GM19240 (cell line): Measurements from ENCODE around the gene CLCNKA.
"Not testable (repeated sequence)": the region's sequence is repeated elsewhere in the genome, so short reads cannot be mapped to it uniquely, and the experiment has no call there.

ENCODE experiments used
- DNase-seq: peaks from one replicate; pipeline ENCODE4 v3.0.0; 2011; ENCODE audit warnings: low spot score; ENCODE audit not compliant: insufficient read length

CLCNKA gene

GRCh38 chr1:16062687-16063075 is 40.8 kb downstream of the CLCNKA start:
- DNase-seq = not testable (repeated sequence)

GRCh38 chr1:16063226-16063829 is 41.5 kb downstream of the CLCNKA start:
- no peak for DNase-seq

DNA sequence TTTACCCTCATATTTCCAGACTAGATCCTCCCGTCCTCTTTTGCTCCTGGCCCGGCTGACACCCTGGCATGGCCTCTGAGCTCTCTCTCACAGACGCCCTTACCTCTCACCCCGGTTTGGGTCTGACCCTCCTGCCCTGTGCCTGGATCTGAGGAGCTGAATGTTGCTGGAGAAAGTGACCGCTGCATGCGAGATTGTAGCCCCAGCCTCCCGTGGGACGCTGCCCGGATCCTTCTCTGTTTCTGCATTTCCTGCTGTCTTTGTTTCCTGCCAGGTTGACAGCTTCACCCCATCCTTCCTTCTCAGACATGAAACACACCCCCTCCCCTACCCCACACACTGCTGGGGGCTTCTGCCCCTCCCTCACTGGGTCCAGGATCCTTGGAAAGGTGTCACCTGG is 42.1 kb downstream of the CLCNKA start:
- DNase-seq = no peak

DNA sequence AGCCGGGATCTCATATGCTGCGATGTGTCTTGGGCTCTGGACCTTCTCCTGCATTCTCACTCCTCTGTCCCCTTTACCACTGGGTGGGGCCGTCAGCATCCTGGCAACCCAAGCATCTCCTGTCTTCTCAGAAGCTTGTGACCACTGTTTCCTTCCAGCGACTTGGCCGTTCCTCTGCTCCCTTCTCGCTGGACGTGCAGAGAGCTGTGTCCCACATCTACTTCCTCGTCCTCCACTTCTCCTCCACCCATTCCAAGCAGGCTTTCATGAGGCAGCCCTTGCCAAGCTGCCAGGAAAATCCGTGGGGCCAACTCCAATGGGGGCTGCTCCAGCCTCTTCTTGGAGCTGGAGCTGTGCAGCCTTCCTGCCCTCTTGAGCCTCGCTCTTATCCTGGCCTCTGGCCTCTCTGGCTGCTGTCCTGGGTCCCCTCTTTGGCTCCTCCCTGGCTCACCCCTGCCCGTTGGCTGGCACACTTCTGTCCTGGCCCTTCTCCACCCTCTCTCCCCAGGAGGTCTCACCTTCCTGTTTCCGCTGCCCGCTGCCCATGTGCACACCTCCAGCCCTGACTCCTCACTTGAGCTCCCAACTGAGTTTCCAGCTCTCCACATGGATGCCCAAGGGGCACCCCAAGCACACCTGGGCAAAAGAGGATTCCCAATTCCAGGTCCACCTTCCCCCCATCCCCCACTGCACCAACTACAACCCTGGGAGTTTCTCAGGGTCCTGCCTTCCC is 42.9 kb downstream of the CLCNKA start:
- DNase-seq = no peak

GRCh38 chr1:16065269-16065576 is 43.4 kb downstream of the CLCNKA start:
- no peak for DNase-seq

- no peak for DNase-seq
Measured at GRCh38 chr1:16066245-16066644, 44.4 kb downstream of the CLCNKA start.

DNA sequence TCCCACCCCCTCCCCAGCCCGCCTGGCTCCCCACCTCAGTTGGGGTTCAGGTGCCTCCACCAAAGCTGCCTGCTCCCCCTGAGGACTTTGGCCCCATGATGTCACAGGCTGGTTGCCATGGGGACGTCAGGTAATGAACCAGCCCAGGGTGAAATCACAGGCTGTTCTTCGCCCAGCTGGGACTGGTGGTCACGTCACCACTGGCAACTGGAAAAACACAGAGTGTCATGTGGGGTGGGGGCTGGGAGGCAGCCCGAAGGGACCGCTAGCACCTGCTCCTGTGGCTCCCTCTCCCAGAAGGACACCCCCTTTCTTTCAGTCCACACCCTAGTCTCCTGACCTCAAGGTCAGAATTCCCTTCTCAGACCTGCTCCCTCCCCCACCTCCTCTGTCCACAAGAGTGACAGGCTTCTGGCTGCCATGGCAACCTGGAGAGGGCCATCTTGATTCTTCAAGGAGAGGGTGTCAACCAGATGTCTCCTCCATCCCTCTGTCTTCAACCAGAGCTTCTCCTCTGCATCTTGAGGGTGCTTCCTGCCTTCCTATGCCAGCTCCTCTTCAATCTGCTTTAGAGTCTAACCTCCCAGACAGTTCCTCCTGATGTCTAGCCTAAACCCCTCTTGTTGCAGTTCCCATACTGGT is 45.4 kb downstream of the CLCNKA start:
- DNase-seq = no peak

GRCh38 chr1:16067933-16068332 is 46.1 kb downstream of the CLCNKA start:
- no peak for DNase-seq

DNA sequence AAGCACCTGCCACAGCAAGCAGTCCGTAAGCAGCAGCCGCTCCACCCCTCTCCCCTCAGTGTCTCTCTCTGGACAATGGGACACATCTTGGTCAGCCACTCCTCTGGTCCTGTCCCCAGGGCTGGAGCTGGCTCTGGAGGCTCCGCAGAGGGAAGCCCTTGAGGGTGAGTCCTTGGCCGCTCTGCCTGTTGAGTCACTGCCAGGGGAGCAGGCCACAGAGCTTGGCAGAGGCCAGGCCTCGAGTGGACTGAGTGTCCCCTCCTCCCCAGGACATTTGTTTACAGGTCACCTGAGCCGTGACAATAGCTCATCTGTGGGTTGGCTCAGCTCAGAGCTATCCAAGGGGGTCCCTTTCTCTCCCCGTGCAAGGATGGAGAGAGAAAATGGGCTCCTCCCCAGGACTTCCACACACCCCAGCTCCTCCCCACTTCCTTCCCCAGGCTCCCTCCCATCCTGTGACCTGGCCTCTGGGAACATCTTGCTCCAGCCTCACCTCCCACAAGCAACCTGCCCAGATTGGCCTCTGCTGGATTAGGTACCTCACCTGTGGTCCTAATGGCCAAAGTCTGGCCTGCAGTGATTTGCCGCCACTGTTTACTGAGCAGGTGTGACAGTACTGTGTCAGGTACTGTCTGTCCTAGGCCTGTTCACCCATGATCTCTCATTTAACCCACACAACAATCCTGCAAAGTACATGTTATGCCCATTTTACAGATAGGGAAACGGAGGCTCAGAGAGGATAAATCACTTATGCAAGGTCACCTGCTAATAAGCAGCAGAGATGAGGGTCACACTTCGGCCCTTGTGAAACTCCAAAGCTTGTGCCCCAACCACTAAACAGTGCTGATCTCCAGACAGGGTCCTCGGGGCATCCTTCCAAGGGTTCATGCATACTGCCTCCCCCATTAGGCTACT is 46.8 kb downstream of the CLCNKA start:
- no peak for DNase-seq

DNA sequence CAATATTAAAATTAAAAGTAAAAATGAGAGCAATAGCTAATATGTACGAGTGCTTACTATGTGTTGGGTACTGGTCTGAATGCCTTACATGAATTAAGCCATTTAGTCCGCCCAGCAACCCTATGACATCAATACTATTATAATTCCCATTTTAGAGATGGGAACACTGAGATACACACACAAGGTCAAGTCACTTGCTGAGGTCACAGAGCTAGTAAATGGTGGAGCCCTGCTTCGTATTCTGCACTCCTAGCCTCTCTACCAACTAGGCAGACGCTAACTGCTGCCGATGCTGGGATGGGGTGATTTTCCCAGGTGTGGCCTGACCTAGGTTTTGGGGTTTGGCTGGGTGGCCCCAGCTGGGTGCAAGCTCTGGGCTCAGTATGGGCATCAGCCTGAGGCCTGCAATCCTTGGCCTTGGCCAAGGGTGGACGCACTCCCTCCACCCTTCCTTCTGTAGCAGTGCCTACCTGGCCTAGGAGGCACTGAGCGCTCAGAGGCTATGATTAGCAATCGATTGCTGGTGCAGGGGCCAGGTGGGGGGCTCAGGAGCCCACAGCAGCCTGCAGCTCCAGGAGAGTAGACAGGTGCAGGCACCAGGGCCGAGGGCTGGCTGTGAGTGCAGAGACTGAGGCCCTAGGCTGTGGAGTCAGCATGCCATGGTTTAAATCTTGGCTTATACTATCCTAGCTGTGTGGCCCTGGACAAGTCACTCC is 49.0 kb downstream of the CLCNKA start:
- DNase-seq = no peak

GRCh38 chr1:16071614-16072013 is 49.8 kb downstream of the CLCNKA start:
- no peak for DNase-seq

GRCh38 chr1:16072095-16072494 is 50.3 kb downstream of the CLCNKA start:
- no peak for DNase-seq

DNA sequence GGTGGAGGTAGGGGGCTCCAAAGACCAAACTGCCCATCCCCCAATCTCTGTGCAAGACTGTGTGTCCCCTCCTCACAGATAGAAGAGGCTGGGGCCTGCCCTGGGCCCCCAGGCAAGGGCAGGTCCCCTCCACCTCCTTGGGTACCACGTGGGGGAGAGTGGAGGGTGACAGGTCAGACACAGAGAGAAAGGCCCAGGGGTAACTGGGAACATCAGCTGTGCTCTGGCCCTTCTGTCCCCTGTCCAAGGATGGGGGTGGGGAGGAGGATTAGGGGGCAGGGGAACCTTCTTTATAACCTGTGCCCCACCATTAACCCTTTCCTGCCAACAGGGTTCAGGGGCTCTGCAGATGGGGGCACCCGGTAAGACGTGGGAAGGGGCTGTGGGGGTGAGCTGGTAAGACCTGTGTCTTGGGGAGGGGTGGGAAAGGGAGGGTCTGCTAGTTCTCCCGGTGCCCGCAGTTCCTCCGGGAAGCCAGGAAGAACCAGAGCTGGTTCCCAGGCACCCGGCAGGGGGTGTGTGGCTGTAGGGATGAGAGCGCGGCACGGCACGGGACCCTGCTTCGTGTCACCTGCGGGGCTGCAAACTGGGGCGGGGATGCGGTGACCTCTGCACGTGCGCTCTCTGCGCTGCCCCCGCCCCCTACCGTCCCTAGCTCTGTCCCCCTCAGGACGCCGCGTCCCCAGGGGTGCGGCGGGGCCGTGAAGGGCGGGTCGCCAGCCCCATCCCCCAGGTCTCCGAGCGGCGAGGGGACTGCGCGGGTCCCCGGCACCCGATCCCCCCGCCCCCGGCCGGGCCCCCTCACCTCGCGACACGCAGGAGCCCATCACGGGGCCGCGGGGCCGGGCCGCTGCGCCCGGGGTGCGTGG is 51.0 kb downstream of the CLCNKA start:
- no peak for DNase-seq

DNA sequence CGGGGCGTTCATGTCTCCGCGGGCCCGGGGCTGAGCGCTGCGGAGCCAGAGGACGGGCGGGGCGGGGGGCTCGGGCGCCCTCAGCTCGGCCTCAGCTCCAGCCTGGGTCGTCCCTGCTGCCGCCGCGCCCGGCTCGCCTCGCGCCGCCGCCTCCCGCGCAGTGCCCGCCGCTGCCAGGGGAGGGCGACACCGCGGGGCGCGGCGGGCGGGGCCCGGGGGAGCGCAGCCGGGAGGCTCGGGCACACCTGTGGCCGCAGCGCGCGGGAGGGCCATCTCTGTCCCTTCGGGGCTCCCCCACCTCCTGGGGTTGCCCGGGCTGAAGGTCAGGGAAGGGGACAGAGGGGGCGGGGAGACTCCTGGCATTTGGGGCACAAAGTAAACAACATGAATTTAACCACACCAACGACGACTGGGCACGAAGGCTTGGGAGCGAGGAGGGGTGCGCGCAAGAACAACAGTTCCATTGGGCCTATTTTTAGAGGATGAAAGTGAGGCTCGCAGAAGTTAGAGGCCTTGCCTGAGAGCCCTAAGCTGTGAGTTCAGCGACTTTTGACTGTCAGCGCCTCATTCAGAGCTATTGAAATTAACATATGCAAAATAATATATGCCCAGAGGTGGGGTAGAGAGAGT is 51.8 kb downstream of the CLCNKA start, which contains the start of gene FAM131C:
Gene FAM131C, minus strand, starts transcription at position 162 of the 630 bp plus-strand sequence. CDS start 209 bp downstream, outside the sequence.
- no peak for DNase-seq

- DNase-seq = no peak
Measured at GRCh38 chr1:16074217-16074616, 52.4 kb downstream of the CLCNKA start.

DNA sequence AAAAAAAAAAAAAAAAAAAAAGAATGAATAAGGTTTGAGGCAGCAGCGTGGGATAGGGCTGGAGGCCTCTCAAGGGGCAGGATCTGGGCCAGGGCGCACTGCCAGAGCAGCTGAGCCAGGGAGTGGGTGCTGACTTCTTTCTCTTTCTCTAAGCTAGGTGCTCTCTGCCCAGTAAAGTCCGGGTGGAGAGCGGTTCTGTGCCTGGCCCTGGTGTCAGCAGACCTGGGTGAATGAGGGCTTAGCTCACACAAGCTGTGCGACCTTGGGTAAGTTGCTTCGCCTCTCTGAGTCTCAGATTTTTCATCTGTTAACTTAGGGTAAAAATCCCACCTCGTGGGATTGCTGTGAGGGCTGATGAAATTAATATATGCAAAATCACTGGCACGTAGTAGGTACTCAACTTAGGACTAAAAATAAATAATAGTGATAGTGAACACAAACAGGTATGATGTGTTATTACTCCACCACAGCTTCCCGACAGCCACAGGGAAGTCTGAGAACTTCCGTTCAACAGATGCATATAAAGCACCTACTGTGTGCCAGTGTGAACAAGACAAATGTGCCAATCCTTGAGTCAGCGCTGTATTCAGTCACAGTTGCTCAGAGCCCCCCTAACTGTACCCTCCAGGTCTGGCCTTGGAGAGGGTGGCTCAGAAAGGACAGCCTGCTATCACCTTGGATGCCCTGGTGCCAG is 53.6 kb downstream of the CLCNKA start:
- DNase-seq = no peak

DNA sequence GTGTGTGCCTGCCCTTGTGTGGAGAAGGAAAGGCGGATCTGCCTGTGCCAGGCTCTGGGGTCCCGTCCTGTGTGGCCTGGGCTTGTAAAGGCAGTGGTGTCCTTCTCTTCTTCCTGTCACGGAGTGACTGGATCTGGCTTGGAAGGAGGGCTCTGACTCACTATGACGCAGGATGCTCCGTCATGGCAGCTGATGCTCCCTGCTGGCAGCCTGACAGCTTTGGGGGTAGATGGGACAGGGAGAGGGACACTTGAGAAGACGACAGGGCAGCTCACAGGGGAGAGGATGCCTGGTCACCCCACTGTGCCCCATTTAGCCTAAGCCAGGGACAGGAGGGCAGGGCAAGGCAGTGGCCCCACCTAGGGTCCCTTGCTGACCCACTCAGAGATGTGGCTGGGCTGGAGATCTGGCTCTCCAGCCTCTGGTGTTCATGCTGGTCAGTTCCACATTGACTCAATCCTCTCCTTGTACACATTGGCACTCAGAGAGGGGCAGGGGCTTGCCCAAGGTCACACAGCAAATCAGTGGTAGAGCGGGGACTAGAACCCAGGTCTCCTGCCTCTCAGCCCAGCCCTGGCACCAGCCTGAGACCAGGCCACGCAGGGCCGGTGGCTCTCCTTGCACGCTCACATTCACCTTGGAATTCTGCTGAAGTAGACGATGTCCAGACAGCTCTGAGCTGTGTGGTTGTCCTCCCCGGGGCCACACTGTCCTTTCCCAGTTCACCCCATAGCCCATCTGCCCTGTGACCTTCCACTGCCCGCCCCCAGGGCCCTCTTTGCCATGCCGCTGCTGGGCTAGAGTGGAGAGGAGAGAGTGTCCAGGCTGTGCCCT is 54.4 kb downstream of the CLCNKA start:
- no peak for DNase-seq

DNA sequence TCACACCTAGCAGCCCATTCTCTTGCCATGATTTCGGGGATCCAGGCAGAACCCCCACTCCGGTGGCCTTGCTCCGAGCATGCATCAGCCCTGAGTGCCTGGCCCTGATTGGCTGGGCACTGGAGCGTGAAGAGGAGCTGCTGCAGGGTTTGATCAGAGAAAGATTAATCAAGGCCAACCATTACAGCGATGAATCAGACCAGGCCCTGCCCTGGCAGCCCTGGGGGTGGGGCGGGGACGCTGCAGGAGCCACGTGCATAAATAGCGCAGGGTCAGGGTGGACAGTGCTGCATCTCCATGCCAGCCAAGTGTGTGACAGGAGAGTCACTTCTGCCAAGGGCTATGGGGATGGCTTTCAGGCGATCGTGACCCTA is 55.0 kb downstream of the CLCNKA start:
- DNase-seq = no peak
